ENCODE measurements around the gene MRPL24. TPM values are rescaled to one million over a fixed set of nuclear protein-coding genes. Genes with fewer than 3 reads are reported as not detected.

MRPL24 gene
- total and polyA plus RNA-seq, 2 of the 8 experiments (the other 6 are each of a cell fraction or from before 2014, with no cell fraction given): 29.7 to 35.2 TPM

DNA sequence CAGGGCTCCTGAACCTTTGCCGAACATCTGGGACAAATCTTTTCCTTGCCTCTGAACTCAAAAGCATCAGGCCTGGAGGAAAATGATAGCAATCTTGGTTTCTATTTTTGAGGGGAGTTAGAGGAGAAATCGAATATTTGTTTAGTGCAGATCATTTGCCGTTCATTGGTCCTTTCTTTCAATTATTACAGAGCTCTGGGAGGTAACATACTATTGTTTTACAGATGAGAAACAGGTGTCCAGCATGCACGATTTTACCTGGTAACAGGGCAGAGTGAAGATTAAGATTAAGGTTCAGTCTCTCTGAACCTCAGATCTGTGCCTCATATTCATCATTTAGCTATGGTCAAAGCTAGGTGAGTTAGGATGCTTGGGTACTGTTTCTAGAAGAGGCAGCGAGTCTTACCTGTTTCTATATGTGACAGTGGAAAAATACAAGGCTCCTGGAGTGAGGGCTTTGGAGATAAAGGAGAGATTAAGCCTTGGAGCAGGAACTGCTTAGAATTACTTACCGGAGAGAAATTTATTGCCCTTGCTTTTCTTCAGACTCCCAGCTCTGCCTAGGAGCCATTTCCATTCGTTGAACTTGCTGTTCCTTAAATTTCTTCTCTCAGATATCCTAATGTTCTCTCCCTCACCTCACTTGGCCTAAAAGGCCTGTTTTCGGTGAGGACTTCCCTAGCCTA lies 27.9 kb upstream of the MRPL24 start (continued):
- no peak for TF ChIP-seq MAFK (IDR thresholded peaks at IDR 0.05; ENCODE audit: low read depth, low read length)
- no peak for TF ChIP-seq SAP30 (IDR thresholded peaks at IDR 0.05; ENCODE audit: insufficient read depth, insufficient replicate concordance, low read length)
- no peak for TF ChIP-seq NANOG (IDR thresholded peaks at IDR 0.05; ENCODE audit: insufficient read depth, low read depth, low read length, poor library complexity, severe bottlenecking)
- no peak for TF ChIP-seq CEBPB (IDR thresholded peaks at IDR 0.05; ENCODE audit: low read depth, low read length)
- TF ChIP-seq SIX5 (IDR thresholded peaks at IDR 0.05; ENCODE audit: low read depth, low read length): no peak
- TF ChIP-seq RAD21 (IDR thresholded peaks at IDR 0.05 in 1 of 2, conservative IDR thresholded peaks at IDR 0.05 in 1 of 2; ENCODE audit: low read depth in 2 of 2, low read length in 2 of 2): no peak
- TF ChIP-seq KDM4A (IDR thresholded peaks at IDR 0.05; ENCODE audit: low read depth, low read length, severe bottlenecking): no peak
- no peak for TF ChIP-seq KDM1A (IDR thresholded peaks at IDR 0.05; ENCODE audit: borderline replicate concordance, low read length)
- TF ChIP-seq BRCA1 (IDR thresholded peaks at IDR 0.05; ENCODE audit: low read depth, low read length): no peak
- no peak for TF ChIP-seq CTBP2 (IDR thresholded peaks at IDR 0.05; ENCODE audit: borderline replicate concordance, insufficient read depth, insufficient read length, low read length)

Data from H1 (cell line).